Measurements from ENCODE around the gene LRBA. TPM values are rescaled to one million over a fixed set of nuclear protein-coding genes. Genes with fewer than 3 reads are reported as not detected.

Gene LRBA
- total and polyA plus RNA-seq, 4 donors, result 8.2 to 69.8 (median 32.8) TPM

- H3K27ac ChIP-seq (ENCODE audit: low read depth in 1 of 2, low read length in 2 of 2), result no peak overlapping the region
- TF ChIP-seq RXRA (IDR thresholded peaks at IDR 0.05) (peak; percentile 7 to 36), GABPA (IDR thresholded peaks at IDR 0.05 in 1 of 2, conservative IDR thresholded peaks at IDR 0.05 in 1 of 2) (no peak), NR2F2 (IDR thresholded peaks at IDR 0.05) (no peak), HNF4G (IDR thresholded peaks at IDR 0.05) (no peak), HNF4A (conservative IDR thresholded peaks at IDR 0.05) (no peak), CTCF (IDR thresholded peaks at IDR 0.05; ENCODE audit: low read depth, low read length, missing input control) (no peak), FOXA2 (IDR thresholded peaks at IDR 0.05) (no peak)
- TF ChIP-seq, protein P1, sequence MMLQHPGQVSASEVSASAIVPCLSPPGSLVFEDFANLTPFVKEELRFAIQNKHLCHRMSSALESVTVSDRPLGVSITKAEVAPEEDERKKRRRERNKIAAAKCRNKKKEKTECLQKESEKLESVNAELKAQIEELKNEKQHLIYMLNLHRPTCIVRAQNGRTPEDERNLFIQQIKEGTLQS (IDR thresholded peaks at IDR 0.05), result no peak
- H3K9me3 ChIP-seq (ENCODE audit: control insufficient read depth in 4 of 4, low read length in 3 of 4), result no peaks in the 10 kb centered on the region
- no peak overlapping the region for H3K4me3 ChIP-seq (ENCODE audit: low read depth in 1 of 3, low read length in 3 of 3)
- no peak for DNase-seq (ENCODE audit: low spot score)
- no peaks in the 10 kb centered on the region for H3K36me3 ChIP-seq (ENCODE audit: control insufficient read depth in 4 of 4, insufficient read depth in 3 of 4, low read depth in 1 of 4, low read length in 3 of 4)
- no peak overlapping the region for H3K9ac ChIP-seq (ENCODE audit: low read depth in 1 of 2, low read length in 2 of 2)
- H3K4me1 ChIP-seq (ENCODE audit: control insufficient read depth in 4 of 4, insufficient read depth in 4 of 4, low read length in 3 of 4), result peaks cover 0 to 15% (median 0%) of the 10 kb centered on the region in 4 donors
- no peaks in the 10 kb centered on the region for H3K27me3 ChIP-seq (ENCODE audit: control insufficient read depth in 4 of 4, insufficient read depth in 4 of 4, low read length in 3 of 4)
- WGBS, result 91% methylated on average over 2 of the region's 2 CpGs
Observed at GRCh38 chr4:150950657-150951288, 64.3 kb downstream of the LRBA start.

DNA sequence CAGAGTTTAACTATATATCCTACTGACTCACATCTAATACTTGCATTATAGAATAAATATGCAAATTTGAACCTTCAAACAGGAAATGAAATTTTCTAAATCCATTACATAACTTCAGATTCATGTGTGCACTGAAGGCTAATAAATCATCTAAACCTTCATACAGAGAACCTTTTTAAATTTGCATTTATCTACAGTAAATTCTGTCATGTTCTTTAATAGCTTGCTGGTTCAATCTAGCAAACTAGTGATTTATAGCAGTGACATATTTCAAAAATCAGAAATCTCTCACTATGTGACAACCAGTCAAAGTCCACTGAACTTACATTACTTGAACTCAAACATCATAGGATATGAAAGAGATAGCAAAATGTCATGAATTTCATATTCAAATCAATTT lies 65.1 kb downstream of the LRBA start:
- TF ChIP-seq JUND (IDR thresholded peaks at IDR 0.05), result no peak
- peak; percentile 4 to 31 for TF ChIP-seq HNF4A (conservative IDR thresholded peaks at IDR 0.05)
- Histone ChIP-seq H3K27me3 (ENCODE audit: control insufficient read depth in 4 of 4, insufficient read depth in 4 of 4, low read length in 3 of 4) (no peaks in the 10 kb centered on the region), H3K4me3 (ENCODE audit: low read depth in 1 of 3, low read length in 3 of 3) (no peak overlapping the region), H3K9me3 (ENCODE audit: control insufficient read depth in 4 of 4, low read length in 3 of 4) (no peaks in the 10 kb centered on the region), H3K9ac (ENCODE audit: low read depth in 1 of 2, low read length in 2 of 2) (no peak overlapping the region), H3K27ac (ENCODE audit: low read depth in 1 of 2, low read length in 2 of 2) (no peak overlapping the region), H3K36me3 (ENCODE audit: control insufficient read depth in 4 of 4, insufficient read depth in 3 of 4, low read depth in 1 of 4, low read length in 3 of 4) (no peaks in the 10 kb centered on the region), H3K4me1 (ENCODE audit: control insufficient read depth in 4 of 4, insufficient read depth in 4 of 4, low read length in 3 of 4) (peaks cover 0 to 11% (median 0%) of the 10 kb centered on the region in 4 donors)
- no peak for DNase-seq (ENCODE audit: low spot score)

DNA sequence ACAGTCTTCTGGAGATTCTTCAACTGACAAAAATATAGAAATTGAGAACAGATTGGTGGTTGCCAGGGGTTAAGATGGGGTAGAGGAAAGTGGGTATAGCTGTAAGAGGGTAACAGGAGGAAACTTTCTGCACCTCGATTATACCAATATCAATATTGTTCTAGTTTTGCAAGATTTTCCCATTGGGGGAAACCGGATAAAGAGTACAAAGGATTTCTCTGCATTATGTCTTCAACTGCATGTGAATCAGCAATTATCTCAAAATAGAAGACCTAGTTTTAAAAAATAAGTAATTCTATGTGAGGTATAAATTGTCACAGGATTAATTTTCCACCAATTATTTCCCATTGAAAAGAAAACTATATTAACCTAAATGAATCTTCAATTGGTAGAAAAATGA lies 65.7 kb downstream of the LRBA start:
- no peak for DNase-seq (ENCODE audit: low spot score)
- Histone ChIP-seq H3K27ac (ENCODE audit: low read depth in 1 of 2, low read length in 2 of 2) (no peak overlapping the region), H3K27me3 (ENCODE audit: control insufficient read depth in 4 of 4, insufficient read depth in 4 of 4, low read length in 3 of 4) (no peaks in the 10 kb centered on the region), H3K36me3 (ENCODE audit: control insufficient read depth in 4 of 4, insufficient read depth in 3 of 4, low read depth in 1 of 4, low read length in 3 of 4) (no peaks in the 10 kb centered on the region), H3K9ac (ENCODE audit: low read depth in 1 of 2, low read length in 2 of 2) (no peak overlapping the region), H3K4me3 (ENCODE audit: low read depth in 1 of 3, low read length in 3 of 3) (no peak overlapping the region), H3K4me1 (ENCODE audit: control insufficient read depth in 4 of 4, insufficient read depth in 4 of 4, low read length in 3 of 4) (peaks cover 0 to 10% (median 0%) of the 10 kb centered on the region in 4 donors), H3K9me3 (ENCODE audit: control insufficient read depth in 4 of 4, low read length in 3 of 4) (no peaks in the 10 kb centered on the region)
- WGBS, result 96% methylated on average over 2 of the region's 2 CpGs
- TF ChIP-seq HNF4A (conservative IDR thresholded peaks at IDR 0.05), result no peak
- TF ChIP-seq MAX (IDR thresholded peaks at IDR 0.05), result no peak
- TF ChIP-seq FOXA1 (IDR thresholded peaks at IDR 0.05), result no peak
- TF ChIP-seq NR2F2 (IDR thresholded peaks at IDR 0.05), result no peak
- no peak for TF ChIP-seq ZBTB33 (IDR thresholded peaks at IDR 0.05)
- no peak for TF ChIP-seq FOXA2 (IDR thresholded peaks at IDR 0.05)
- TF ChIP-seq RAD21 (IDR thresholded peaks at IDR 0.05), result no peak
- TF ChIP-seq TAF1 (conservative IDR thresholded peaks at IDR 0.05), result no peak
- no peak for TF ChIP-seq EGR1 (IDR thresholded peaks at IDR 0.05; ENCODE audit: low read depth in 2 of 2)
- TF ChIP-seq CTCF (IDR thresholded peaks at IDR 0.05; ENCODE audit: low read depth, low read length, missing input control), result no peak
- TF ChIP-seq REST (IDR thresholded peaks at IDR 0.05), result no peak
- TF ChIP-seq SP1 (IDR thresholded peaks at IDR 0.05), result no peak
- no peak for TF ChIP-seq RXRA (IDR thresholded peaks at IDR 0.05)
- TF ChIP-seq, protein P1 (IDR thresholded peaks at IDR 0.05), result no peak

All from liver (tissue), 9 donors.